Measurements from ENCODE around the gene STK32C.
A peak's percentile ranks its signal among the peaks of the same experiment; 100 is the strongest.
"Not testable (repeated sequence)": the region's sequence is repeated elsewhere in the genome, so short reads cannot be mapped to it uniquely, and the experiment has no call there.

The STK32C gene

GRCh38 chr10:132320654-132321469, 13.1 kb upstream of the STK32C start:
- FAIRE-seq (no peak), DNase-seq (ENCODE audit: insufficient read length, low spot score) (no peak)

- DNase-seq (ENCODE audit: insufficient read length, low spot score) (peak; percentile 73), FAIRE-seq (no peak)
Measured at GRCh38 chr10:132319853-132320653, 12.3 kb upstream of the STK32C start.

- not testable (repeated sequence) for DNase-seq (ENCODE audit: insufficient read length, low spot score); FAIRE-seq
Measured at GRCh38 chr10:132317477-132317876, 9.7 kb upstream of the STK32C start.

GRCh38 chr10:132316133-132316532, 8.4 kb upstream of the STK32C start:
- DNase-seq (ENCODE audit: insufficient read length, low spot score) (no peak), FAIRE-seq (no peak)

- not testable (repeated sequence) for FAIRE-seq; DNase-seq (ENCODE audit: insufficient read length, low spot score)
Measured at GRCh38 chr10:132314881-132315280, 7.1 kb upstream of the STK32C start.

- DNase-seq (ENCODE audit: insufficient read length, low spot score) (no peak), FAIRE-seq (no peak)
Measured at GRCh38 chr10:132314336-132314735, 6.6 kb upstream of the STK32C start.

GRCh38 chr10:132313865-132314264, 6.1 kb upstream of the STK32C start:
- FAIRE-seq, result no peak
- no peak for DNase-seq (ENCODE audit: insufficient read length, low spot score)

GRCh38 chr10:132313305-132313704, 5.6 kb upstream of the STK32C start:
- FAIRE-seq (no peak), DNase-seq (ENCODE audit: insufficient read length, low spot score) (no peak)

- no peak for DNase-seq (ENCODE audit: insufficient read length, low spot score)
Measured at GRCh38 chr10:132311338-132311939, 3.7 kb upstream of the STK32C start.

GRCh38 chr10:132310701-132311337, 3.1 kb upstream of the STK32C start:
- FAIRE-seq, result no peak

More at GRCh38 chr10:132311338-132311939, 3.7 kb upstream of the STK32C start:
- no peak for FAIRE-seq

GRCh38 chr10:132309879-132310591, 2.3 kb upstream of the STK32C start:
- no peak for DNase-seq (ENCODE audit: insufficient read length, low spot score)
- FAIRE-seq, result no peak

More at GRCh38 chr10:132310701-132311337, 3.1 kb upstream of the STK32C start:
- DNase-seq (ENCODE audit: insufficient read length, low spot score), result no peak

- DNase-seq (ENCODE audit: insufficient read length, low spot score) (no peak), FAIRE-seq (no peak)
Measured at GRCh38 chr10:132309471-132309865, 1.7 kb upstream of the STK32C start.

GRCh38 chr10:132308587-132309470, 1.1 kb upstream of the STK32C start:
- DNase-seq (ENCODE audit: insufficient read length, low spot score) (no peak), FAIRE-seq (no peak)

GRCh38 chr10:132306864-132307751, 642 bp downstream of the STK32C start:
- FAIRE-seq, result no peak
- no peak for DNase-seq (ENCODE audit: insufficient read length, low spot score)

- DNase-seq (ENCODE audit: insufficient read length, low spot score), result no peak
- no peak for FAIRE-seq
Measured at GRCh38 chr10:132306343-132306685, 1.4 kb downstream of the STK32C start.

- DNase-seq (ENCODE audit: insufficient read length, low spot score), result no peak
- FAIRE-seq, result no peak
Measured at GRCh38 chr10:132305654-132306342, 2.0 kb downstream of the STK32C start.

- DNase-seq (ENCODE audit: insufficient read length, low spot score), result no peak
- FAIRE-seq, result no peak
Measured at GRCh38 chr10:132304756-132305509, 2.8 kb downstream of the STK32C start.
